GM10847 (cell line): ENCODE results near the gene NME3.

Source experiments
- POLR2A ChIP-seq: IDR thresholded peaks from 2 replicates; pipeline ENCODE4 v1.6.1; 2011; ENCODE audit not compliant: insufficient read length; ENCODE audit errors: extremely low read depth

The NME3 gene

DNA sequence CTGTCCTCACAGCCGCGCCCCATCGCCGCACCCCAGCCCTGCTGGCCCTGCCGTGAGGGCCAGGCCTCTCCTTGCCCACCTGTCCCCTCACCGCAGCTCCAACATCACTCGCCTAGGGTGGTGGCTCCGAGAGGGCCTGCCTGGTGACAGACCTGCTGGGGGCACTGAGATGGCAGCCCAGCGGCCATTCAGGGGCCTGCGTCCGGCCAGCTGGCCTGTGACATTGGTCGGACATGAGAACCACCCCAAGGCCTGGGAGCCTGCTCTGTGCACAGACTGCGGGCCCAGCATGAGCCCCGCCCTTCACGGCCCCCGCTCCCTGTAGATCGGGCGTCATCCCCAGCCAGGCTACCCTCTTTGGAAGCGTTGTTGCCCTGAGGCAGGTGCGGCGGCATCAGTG is 11.8 kb downstream of the NME3 start:
- no peak for TF ChIP-seq POLR2A

DNA sequence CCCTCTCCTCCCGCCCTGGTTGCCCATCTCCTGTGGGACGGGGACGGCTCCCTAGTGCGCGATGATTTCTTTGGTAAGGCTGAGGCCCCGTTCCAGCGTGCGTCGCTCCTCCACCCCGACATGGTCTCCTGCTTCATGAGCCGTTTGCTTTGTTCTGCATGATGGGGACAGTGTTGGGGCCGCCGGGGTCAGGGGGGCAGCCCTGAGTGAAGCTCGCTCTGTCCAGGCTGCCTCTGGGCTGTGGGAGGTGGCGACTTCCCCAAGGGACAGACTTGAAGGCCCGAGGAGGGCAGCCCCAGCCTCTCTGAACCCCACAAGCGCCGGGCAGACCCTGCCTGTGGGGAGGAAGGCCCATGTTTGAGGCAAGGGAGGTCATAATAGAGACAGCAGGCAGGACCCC is 12.4 kb downstream of the NME3 start:
- TF ChIP-seq POLR2A = no peak

GRCh38 chr16:1757714-1758461 is 13.5 kb downstream of the NME3 start:
- TF ChIP-seq POLR2A = no peak

DNA sequence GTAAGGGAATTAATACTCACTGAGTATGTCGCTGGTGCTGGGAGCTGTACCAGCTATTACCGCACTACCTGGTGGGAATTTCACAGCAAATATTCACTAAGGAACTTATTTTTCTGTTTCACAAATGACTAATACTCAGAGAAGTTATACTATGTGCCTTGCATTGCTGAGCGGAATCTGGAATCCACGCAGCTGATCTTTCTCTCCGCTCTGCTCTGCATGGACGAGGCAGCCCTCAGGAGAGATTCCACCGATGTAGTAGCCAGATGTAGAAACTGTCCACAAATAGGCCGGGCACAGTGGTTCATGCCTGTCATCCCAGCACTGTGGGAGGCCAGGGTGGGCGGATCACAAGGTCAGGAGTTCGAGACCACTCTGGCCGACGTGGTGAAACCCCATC is 17.1 kb downstream of the NME3 start:
- TF ChIP-seq POLR2A = no peak

- no peak for TF ChIP-seq POLR2A
Observed at GRCh38 chr16:1752853-1753252, 18.5 kb downstream of the NME3 start.

- TF ChIP-seq POLR2A = no peak
Observed at GRCh38 chr16:1751946-1752345, 19.4 kb downstream of the NME3 start.

DNA sequence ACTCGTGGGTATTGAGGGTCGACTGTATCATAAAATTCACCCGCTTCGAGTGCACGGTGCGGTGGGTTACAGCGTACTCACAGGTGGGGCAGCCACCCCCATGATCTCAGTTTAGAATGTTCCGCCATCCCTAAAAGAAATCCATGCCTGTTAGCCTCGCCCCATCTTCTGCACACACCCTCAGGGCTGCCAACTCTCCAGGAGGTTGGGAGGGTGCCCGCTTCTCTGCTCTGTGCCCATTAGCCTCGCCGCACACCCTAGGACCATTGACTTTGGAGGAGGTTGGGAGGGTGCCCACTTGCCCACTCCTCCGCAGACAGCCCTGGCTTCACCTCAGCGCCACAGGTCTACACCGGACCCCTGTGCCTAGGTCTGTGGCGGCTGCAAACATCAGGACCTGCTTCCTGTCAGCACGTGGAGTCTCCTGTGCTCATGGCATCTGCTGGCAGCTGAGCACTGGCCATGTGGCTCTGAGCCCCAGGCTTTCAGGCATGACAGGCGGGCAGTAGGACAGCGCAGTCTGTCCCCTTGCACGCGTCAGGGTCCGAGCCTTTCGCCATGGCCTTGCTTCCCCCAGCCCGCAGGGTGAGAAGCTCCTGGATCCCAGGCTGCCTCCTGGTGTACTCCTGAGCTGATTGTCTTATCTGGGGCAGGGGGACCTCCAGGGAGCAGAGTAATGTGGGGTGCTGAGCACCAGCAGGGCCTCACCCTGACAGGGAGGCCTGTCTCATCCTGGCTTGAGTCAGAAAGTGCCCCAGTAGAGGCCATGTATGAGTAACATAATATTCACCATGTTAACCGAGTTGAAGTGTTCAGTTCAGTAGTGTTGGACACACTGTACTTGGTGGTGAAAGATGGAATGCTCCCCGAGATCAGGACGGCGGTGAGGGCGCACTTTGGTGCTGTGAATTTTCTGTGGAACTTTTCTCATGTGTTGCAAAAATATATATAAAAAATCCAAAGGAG is 21.9 kb downstream of the NME3 start:
- TF ChIP-seq POLR2A = no peak

- no peak for TF ChIP-seq POLR2A
Observed at GRCh38 chr16:1747934-1748333, 23.4 kb downstream of the NME3 start.

DNA sequence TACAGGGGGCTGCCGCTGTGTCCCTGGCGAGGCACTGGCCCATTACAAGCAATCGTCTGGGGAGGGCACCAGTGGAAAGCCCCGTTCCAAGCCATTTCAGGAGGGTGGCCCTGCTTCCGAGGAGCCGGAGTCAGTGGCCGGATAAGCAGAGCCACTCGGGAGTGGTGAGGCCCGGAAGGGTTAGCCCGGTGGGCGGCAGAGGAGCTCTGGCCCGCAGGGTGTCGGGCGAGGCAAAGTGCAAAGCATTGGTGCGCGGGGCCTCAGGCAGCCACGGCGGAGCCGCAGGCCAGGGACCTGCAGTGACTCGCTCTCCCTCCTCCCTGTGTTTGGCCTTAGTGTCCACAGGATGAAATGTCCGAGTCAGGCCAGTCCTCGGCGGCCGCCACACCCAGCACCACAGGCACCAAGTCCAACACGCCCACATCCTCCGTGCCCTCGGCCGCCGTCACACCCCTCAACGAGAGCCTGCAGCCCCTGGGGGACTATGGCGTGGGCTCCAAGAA is 24.6 kb downstream of the NME3 start:
- TF ChIP-seq POLR2A = no peak

DNA sequence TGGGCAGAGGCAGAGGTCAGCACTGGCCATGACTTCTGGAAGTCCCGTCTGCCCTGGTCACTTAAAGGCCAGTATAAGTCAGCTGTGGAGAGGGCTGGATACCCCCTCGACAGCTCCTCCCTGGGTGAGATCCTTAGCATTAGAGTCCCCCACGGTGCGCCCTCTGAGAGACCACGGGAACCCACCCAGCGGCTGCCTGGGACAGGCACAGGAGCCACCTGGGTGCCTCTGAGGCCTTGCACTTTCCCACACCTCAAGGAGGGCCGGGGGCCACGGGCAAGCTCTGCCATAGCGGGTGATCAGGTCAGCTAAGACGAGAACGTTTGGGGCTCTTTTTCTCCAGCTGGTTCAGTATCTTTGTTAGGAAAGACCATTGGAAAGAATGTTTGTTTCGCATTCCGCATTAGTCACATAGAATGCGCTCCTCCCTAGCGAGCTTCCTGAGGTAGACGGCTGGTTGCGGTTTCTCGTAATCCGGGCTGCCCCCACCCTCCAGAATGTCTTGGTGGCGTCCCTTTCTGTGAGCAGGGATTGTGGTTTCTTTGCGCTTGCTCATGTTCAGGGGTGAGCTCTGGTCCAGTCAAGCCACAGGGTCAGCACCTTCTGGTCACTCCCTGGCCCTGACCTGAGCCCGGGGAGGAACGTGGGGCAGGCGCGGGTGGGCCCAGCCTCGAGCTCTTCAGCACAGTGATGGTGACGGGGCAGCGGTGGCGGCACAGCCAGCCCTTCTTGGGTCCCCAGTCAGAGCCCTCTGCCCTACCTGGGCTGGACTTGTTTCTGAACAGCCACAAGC is 25.2 kb downstream of the NME3 start:
- TF ChIP-seq POLR2A = no peak

DNA sequence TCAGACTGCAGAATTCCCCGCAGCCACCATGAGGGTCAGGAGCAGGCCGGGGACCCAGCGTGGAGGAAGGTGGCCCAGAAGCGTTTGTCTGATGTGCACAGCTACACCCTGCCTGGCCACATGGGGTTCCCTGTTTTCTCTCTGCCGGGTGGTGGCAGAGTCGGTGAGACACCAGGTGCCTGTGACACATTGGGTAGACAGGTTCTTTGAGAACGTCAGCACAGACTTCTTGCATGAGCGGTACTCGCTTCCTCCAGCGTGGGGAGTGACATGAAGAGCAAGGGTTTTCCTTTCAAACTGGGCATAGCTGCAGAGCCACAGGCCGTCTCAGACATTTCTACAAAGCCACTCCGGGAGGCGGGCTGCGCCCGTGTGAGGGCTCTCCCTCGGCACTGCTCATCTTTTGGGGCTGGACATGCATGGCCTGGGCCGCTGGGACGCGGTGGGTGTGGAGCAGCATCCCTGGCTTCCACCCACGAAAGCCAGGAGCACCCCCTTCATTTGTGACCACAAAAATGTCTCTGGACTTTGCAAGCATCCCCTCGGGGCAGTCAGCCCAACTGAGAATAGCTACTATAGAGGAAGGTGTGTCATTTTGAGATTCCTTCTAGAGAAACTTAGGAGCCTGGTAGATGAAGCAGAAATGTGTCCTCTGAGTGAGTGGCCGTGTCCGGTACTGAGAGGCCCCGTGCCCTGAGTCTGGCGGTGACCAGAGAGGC is 26.0 kb downstream of the NME3 start:
- TF ChIP-seq POLR2A = no peak

DNA sequence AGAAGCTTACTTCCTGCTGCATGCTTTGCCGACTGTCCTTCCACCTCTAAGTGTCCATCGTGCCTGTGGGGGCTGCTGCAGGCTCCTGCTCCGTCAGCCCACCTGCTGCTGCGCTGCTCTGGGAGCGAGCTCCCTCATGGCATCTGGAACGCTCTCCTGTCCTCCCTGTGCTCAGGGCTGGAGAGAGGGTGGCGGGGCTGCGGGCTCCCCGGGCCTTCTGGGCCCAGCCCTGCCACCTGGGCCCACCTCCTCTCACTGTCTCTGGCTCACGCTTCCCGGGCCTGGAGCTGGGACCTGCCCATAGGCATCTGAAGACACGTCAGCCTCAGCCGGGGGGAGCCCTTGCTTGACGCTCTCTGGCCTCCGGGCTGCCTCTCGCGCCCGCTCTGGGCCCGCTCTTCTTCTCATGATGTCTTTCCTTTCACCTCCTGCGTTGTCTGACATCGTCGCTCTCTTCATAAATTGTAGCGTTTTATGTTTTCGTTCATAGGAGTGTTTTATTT is 27.0 kb downstream of the NME3 start:
- TF ChIP-seq POLR2A = no peak

DNA sequence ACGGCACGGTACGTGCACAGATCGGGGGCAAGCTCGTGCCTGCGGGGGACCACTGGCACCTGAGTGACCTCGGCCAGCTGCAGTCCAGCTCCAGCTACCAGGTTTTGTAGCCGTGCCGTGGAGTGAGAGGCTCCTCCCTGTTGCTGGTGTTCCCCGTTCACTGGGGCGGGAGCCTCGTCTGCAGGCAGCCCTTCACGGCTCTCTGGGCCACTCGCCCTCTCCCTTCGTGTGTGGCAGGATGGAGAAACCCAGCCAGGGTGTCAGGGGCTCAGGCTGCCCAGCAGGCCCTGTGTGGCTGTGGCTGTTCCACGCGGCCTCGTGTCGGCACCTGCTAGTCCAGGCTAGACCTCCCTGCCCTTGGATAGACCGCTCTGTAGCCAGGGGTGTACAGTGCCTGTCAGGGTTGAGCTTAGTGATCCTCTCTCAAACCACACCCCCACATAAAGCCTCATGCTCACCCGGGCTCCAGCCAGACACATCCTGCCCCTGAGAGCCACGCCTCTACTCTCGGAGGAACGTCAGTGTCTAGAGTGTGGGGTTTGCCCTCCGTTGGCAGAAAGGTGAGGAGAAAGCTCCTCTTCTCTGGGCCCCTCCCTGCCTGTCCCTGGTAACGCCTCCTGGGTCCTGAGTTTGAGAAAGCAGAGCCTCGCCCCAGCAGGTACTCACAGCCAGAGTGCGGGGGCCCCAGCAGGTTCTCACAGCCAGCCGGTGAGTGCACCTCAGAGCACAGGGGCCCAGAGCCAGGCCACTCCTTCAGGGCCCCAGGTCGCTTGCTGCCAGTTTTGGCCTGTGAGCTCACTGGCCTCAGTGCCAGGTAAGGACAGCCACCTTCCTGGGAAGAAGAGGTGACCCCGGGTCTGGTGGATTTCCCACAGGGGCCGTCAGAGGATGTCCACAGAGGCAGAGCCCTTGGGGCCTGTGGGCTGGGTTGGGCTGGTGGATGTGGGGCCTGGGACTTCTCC is 27.7 kb downstream of the NME3 start:
- TF ChIP-seq POLR2A = no peak
